Kidney epithelial cell (primary cell): ENCODE measurements around the gene TMEM260. TPM values are rescaled to one million over a fixed set of nuclear protein-coding genes. Genes with fewer than 3 reads are reported as not detected.

ENCODE experiments used
- DNase-seq: peaks from one replicate; pipeline ENCODE4 v3.0.0-alpha.2; 2010; ENCODE audit warnings: low read depth
- H3K27me3 ChIP-seq: 2 replicates; pipeline ENCODE4 v1.6.0; 2011; ENCODE audit warnings: low read length; ENCODE audit not compliant: control insufficient read depth, insufficient read depth
- H3K36me3 ChIP-seq: 2 replicates; pipeline ENCODE4 v1.5.1; 2011; ENCODE audit warnings: low read length; ENCODE audit not compliant: control insufficient read depth, insufficient read depth
- H3K4me3 ChIP-seq: 2 replicates; pipeline ENCODE4 v1.5.1; 2011; ENCODE audit warnings: low read depth, mild to moderate bottlenecking, control low read depth, low read length
- total RNA-seq: library from RNA; depleted of rRNA; stranded (reverse); fragments of >200 nt; gene quantifications from 2 replicates; pipeline ENCODE4 v1.2.3, GENCODE V29; 2015
- TF ChIP-seq, protein P1 (sequence below): IDR thresholded peaks from 2 replicates; pipeline ENCODE4 v1.5.1; 2011; ENCODE audit warnings: mild to moderate bottlenecking, moderate library complexity, low read length, control low read depth, inconsistent platforms; ENCODE audit not compliant: insufficient read depth, poor library complexity, severe bottlenecking

Gene TMEM260
- total RNA-seq, 1 donor from 2014 or later = 16.5 TPM

DNA sequence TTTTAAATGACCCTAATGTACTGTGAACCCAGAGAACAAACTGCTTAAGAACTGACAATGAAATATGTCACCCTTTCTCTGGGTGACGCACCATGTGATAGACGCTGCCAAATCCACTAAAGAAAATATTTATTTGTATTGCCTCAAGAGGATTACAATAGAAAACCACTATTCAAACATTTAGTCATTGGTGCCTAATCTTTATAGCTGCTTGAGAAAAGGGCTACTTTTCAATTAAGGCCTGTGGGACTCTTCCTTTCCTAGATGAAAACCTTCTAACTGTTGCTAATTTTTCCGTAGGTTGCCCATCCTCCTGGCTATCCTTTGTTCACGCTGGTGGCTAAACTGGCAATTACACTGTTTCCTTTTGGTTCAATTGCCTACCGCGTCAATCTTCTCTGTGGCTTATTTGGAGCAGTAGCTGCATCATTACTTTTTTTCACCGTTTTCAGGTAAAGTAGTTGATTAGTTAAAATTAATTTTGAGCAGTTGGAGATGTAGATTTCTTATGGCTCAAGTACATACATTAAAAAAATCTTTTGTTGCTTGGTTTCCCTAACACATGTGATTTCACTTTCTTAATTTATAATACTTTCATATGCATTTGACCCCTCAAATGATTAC, 6.0 kb downstream of the TMEM260 start:
- DNase-seq = no peak
- H3K36me3 ChIP-seq = no peaks in the 10 kb centered on the region

GRCh38 chr14:56587701-56588100, 8.1 kb downstream of the TMEM260 start:
- Histone ChIP-seq H3K4me3 (no peak overlapping the region), H3K36me3 (no peaks in the 10 kb centered on the region), H3K27me3 (no peaks in the 10 kb centered on the region)
- TF ChIP-seq, protein P1, sequence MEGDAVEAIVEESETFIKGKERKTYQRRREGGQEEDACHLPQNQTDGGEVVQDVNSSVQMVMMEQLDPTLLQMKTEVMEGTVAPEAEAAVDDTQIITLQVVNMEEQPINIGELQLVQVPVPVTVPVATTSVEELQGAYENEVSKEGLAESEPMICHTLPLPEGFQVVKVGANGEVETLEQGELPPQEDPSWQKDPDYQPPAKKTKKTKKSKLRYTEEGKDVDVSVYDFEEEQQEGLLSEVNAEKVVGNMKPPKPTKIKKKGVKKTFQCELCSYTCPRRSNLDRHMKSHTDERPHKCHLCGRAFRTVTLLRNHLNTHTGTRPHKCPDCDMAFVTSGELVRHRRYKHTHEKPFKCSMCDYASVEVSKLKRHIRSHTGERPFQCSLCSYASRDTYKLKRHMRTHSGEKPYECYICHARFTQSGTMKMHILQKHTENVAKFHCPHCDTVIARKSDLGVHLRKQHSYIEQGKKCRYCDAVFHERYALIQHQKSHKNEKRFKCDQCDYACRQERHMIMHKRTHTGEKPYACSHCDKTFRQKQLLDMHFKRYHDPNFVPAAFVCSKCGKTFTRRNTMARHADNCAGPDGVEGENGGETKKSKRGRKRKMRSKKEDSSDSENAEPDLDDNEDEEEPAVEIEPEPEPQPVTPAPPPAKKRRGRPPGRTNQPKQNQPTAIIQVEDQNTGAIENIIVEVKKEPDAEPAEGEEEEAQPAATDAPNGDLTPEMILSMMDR = no peak
- DNase-seq = no peak

More for the DNA sequence above, 6.0 kb downstream of the TMEM260 start:
- Histone ChIP-seq H3K4me3 (no peak overlapping the region), H3K27me3 (no peaks in the 10 kb centered on the region)
- TF ChIP-seq, protein P1 = no peak

GRCh38 chr14:56590535-56590960, 10.9 kb downstream of the TMEM260 start:
- H3K36me3 ChIP-seq = no peaks in the 10 kb centered on the region
- no peaks in the 10 kb centered on the region for H3K27me3 ChIP-seq
- TF ChIP-seq, protein P1 = no peak
- no peak for DNase-seq
- H3K4me3 ChIP-seq = no peak overlapping the region

GRCh38 chr14:56592746-56593544, 13.3 kb downstream of the TMEM260 start:
- TF ChIP-seq, protein P1 = no peak
- DNase-seq = peak; percentile 16
- Histone ChIP-seq H3K36me3 (no peaks in the 10 kb centered on the region), H3K27me3 (no peaks in the 10 kb centered on the region), H3K4me3 (no peak overlapping the region)

GRCh38 chr14:56594428-56594827, 14.8 kb downstream of the TMEM260 start:
- TF ChIP-seq, protein P1 = no peak
- H3K36me3 ChIP-seq = no peaks in the 10 kb centered on the region
- DNase-seq = no peak
- H3K4me3 ChIP-seq = no peak overlapping the region
- no peaks in the 10 kb centered on the region for H3K27me3 ChIP-seq
